GM12865 (cell line): Measurements from ENCODE around the gene ITGAV.

ENCODE experiments used
- DNase-seq: peaks from one replicate; pipeline ENCODE4 v3.0.0; 2010; ENCODE audit warnings: low read depth
- H3K4me3 ChIP-seq: 2 replicates; pipeline ENCODE4 v1.5.1; 2011; ENCODE audit warnings: mild to moderate bottlenecking, low read depth, low read length, control low read depth
- CTCF ChIP-seq: IDR thresholded peaks from 2 replicates; pipeline ENCODE4 v1.5.1; 2011; ENCODE audit warnings: low read length, control low read depth, low read depth, inconsistent platforms; ENCODE audit not compliant: insufficient read depth; ENCODE audit errors: missing control alignments

The ITGAV gene

GRCh38 chr2:186641132-186641806 lies 51.4 kb downstream of the ITGAV start:
- H3K4me3 ChIP-seq, result no peak overlapping the region
- DNase-seq, result peak; percentile 27
- TF ChIP-seq CTCF, result no peak

- peak; percentile 66 for TF ChIP-seq CTCF
Measured at GRCh38 chr2:186641807-186642321, 52.0 kb downstream of the ITGAV start.

DNA sequence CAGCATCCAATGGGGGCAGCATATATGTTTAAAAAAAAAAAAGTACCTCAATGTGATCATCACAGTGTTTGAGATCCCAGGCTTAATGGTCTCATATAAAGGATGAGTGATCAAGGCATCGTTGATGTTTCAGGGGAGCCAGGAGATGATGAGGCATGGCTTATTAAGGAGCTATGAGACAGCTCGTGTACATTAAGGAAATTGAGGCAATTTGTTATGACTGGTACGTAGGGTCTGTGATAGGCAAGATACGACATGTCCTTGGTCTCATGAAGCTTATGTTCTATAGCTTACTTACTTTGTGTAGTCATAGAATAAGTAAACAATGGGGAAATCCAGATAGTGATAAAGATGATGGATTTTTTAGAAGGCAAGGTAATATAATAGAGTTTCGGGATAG lies 54.9 kb downstream of the ITGAV start:
- no peak overlapping the region for H3K4me3 ChIP-seq
- no peak for DNase-seq
- TF ChIP-seq CTCF, result no peak

More at GRCh38 chr2:186641807-186642321, 52.0 kb downstream of the ITGAV start:
- DNase-seq, result peak; percentile 76
- H3K4me3 ChIP-seq, result no peak overlapping the region

DNA sequence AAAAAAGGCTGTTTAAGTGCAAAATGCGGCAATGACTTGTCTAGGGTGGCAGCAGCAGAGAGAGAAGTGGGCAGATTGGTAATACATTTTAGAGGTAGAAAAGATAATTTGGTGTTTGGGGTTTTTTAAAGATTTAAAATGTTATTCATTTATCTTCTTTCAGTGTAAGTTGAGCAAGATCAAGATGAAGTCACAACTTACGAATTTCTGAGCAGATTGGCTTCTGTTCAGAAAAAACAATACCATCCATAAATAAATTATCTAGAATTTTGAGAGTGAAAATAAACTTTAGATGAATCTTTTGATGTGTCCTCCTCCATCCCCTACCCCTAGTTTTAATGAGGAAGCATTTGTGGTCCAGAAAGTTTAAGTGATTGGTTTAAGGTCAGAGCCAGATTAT lies 56.1 kb downstream of the ITGAV start:
- no peak for TF ChIP-seq CTCF
- no peak for DNase-seq
- no peak overlapping the region for H3K4me3 ChIP-seq

GRCh38 chr2:186648130-186648529 lies 58.3 kb downstream of the ITGAV start:
- TF ChIP-seq CTCF, result no peak
- H3K4me3 ChIP-seq, result no peak overlapping the region
- no peak for DNase-seq

DNA sequence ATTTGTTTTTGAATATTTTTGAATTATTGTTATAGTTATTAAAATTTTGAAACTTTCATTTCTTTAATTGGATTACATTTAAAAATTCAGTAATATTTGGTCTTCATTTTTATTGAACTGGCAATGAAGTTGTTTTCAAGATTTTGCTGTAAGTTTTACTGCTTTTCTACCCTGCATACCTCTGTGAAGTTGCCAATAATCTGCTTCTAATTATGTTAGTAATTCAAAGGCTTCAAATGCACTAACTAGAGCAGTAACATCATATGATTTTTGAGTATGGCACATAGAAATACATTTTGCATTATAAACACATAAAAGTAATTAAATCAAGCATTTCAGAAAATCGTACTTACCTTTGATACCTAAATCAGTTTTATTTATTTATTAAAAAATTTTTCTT lies 63.7 kb downstream of the ITGAV start:
- no peak for TF ChIP-seq CTCF
- no peak for DNase-seq
- no peak overlapping the region for H3K4me3 ChIP-seq

DNA sequence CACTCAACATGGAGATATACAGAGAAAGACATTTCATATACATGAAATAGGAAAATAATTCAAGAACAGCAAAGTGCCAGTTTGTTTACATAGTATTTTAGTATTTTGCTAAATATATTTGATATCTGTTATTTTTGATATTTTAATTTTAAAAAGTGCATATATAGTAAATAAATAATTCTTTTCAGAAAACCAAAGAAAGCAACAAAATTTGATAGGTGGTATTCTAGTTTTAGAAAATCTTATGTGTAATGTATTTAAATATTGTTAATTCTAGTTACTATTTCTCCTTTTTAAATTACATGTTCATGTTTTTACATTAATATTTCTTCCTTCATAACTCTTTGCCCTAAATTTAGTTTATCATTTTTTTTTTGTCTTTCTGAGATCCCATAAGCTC lies 69.5 kb downstream of the ITGAV start:
- H3K4me3 ChIP-seq, result no peak overlapping the region
- TF ChIP-seq CTCF, result no peak
- DNase-seq, result no peak
